GM12875 (cell line): Measurements from ENCODE around the gene ADRA2C.

Experiments
- H3K4me3 ChIP-seq: one replicate; pipeline ENCODE4 v1.5.1; 2011; ENCODE audit warnings: low read depth, low read length, control low read depth
- TF ChIP-seq, protein P1 (sequence below): IDR thresholded peaks from 2 replicates; pipeline ENCODE4 v1.5.1; 2011; ENCODE audit warnings: low read depth, mild to moderate bottlenecking, control low read depth, inconsistent platforms, low read length, moderate library complexity, borderline replicate concordance; ENCODE audit not compliant: insufficient read depth

ADRA2C gene

GRCh38 chr4:3807822-3808496 lies 41.8 kb downstream of the ADRA2C start:
- H3K4me3 ChIP-seq, result no peak overlapping the region

GRCh38 chr4:3808597-3808996 lies 42.4 kb downstream of the ADRA2C start:
- no peak overlapping the region for H3K4me3 ChIP-seq
- TF ChIP-seq, protein P1, sequence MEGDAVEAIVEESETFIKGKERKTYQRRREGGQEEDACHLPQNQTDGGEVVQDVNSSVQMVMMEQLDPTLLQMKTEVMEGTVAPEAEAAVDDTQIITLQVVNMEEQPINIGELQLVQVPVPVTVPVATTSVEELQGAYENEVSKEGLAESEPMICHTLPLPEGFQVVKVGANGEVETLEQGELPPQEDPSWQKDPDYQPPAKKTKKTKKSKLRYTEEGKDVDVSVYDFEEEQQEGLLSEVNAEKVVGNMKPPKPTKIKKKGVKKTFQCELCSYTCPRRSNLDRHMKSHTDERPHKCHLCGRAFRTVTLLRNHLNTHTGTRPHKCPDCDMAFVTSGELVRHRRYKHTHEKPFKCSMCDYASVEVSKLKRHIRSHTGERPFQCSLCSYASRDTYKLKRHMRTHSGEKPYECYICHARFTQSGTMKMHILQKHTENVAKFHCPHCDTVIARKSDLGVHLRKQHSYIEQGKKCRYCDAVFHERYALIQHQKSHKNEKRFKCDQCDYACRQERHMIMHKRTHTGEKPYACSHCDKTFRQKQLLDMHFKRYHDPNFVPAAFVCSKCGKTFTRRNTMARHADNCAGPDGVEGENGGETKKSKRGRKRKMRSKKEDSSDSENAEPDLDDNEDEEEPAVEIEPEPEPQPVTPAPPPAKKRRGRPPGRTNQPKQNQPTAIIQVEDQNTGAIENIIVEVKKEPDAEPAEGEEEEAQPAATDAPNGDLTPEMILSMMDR, result no peak

More at GRCh38 chr4:3807822-3808496, 41.8 kb downstream of the ADRA2C start:
- TF ChIP-seq, protein P1, result no peak

- H3K4me3 ChIP-seq, result no peak overlapping the region
- TF ChIP-seq, protein P1, result no peak
These were observed 42.8 kb downstream of the ADRA2C start for GRCh38 chr4:3809028-3809427.

- TF ChIP-seq, protein P1, result no peak
- no peak overlapping the region for H3K4me3 ChIP-seq
These were observed 43.4 kb downstream of the ADRA2C start for GRCh38 chr4:3809451-3810110.

DNA sequence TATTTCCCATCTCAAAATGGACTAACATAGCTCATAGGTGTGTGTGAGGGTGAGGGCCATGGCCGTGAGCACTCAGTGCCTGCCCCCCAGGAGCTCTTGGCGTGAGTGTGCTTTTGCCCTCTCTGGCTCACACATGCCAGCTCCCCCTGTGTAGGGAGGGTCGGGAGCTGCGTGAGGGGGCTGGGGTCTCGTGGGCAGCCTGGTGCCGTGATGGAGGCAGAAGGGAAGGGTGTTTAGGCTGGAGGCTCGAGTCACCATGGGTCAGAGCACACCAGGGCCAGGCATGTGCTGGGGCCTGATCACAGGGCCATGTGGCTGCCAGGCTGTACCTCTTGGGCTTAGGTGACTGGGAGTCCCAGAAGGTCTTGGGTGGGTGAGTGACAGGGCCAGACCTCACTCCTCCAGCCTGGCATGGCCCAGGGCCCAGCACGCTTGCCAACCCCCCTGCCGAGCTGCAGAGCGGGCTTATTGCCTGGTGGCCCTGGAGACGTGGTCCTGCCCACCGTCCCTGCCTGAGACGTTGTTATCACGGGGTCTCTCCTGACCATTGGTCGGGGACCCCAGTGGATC lies 44.0 kb downstream of the ADRA2C start:
- TF ChIP-seq, protein P1, result no peak
- H3K4me3 ChIP-seq, result no peak overlapping the region

GRCh38 chr4:3810796-3811485 lies 44.8 kb downstream of the ADRA2C start:
- H3K4me3 ChIP-seq, result no peak overlapping the region
- TF ChIP-seq, protein P1, result no peak
